ENCODE measurements around the gene SRGAP2C.
"Not testable (repeated sequence)": the region's sequence is repeated elsewhere in the genome, so short reads cannot be mapped to it uniquely, and the experiment has no call there.

Gene SRGAP2C

DNA sequence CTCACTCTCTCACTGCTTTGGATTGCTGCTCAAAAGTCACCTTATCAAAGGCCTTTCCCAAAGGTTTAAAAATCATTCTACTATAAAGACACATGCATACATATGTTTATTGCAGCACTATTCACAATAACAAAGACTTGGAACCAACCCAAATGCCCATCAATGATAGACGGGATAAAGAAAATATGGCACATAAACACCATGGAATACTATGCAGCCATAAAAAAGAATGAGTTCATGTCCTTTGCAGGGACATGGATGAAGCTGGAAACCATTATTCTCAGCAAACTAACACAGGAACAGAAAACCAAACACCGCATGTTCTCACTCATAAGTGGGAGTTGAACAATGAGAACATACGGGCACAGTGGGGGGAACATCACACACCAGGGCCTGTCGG lies 45.9 kb downstream of the SRGAP2C start:
- DNase-seq: not testable (repeated sequence)

- DNase-seq: not testable (repeated sequence)
Measured at GRCh38 chr1:121232445-121233125, 47.8 kb downstream of the SRGAP2C start.

DNA sequence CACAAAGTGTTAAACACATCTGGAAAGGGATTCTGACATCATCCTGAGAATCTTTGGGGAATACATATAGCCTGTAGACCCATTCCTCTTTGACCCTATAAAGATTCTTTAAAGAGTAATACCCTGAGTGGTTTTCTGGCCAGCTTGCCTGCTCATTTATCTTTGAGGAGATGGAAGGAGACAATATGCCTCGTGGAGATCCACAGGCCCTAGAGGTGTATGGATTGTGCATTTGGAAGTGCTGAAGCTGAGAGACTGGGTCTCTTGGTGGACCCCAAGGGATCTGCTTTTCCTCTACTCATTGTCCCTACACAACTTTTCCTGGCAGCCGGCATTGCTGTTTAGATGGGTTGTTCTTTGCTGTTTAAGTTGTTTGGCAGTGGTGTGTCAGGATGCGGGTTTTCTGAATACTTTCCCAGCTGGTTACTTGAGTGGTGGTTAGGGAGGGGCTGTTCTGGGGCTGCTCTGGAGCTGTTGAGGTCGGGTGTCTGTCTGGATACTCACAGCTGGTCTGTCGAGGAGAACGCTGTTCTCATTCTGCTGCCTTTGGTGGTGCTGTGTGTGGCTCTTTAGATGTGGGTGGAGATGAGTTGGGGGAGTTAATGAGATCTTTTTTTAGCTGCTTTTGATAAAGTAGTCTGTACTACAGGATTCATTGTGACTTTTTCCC lies 49.5 kb downstream of the SRGAP2C start:
- DNase-seq: not testable (repeated sequence)

GRCh38 chr1:121238384-121238783 lies 53.6 kb downstream of the SRGAP2C start:
- not testable (repeated sequence) for DNase-seq

- DNase-seq: not testable (repeated sequence)
Measured at GRCh38 chr1:121243913-121244312, 59.1 kb downstream of the SRGAP2C start.

DNA sequence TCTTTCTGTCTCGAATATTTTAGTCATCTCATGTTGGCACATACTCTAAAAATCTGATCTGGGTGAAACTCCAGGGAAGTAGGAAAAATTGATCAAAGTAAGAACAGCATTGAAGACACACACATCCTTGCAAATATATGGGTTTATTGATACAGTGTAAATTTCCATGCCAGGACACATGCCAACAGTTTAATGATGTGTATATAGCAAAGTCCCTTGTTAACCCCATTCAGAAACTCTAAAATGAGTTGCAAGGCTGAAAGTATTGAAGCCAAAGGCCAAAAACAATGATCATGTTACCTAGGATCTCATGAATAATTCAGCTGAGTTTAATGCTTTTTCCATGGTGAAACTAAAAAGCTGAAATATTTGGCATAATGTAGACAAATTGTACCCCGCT lies 61.6 kb downstream of the SRGAP2C start:
- not testable (repeated sequence) for DNase-seq

DNA sequence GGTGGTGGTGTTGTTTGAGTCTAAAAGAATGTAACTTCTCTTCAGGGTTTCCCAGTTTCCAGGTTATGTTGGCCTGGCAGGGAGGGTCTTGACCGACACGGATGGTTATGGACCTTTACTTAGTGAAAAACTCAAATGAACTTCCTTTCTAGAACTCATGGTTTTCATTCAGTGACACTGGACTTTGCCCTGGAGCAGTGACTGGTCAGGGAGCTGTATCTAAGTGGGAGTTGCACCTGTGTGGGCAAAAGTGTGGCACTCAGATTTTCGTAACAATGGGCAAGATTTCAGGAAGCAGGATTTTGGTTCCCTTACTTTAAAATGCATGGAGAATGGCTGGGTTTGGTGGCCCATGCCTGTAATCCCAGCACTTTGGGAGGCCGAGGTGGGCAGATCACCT lies 67.9 kb downstream of the SRGAP2C start:
- DNase-seq: not testable (repeated sequence)

DNA sequence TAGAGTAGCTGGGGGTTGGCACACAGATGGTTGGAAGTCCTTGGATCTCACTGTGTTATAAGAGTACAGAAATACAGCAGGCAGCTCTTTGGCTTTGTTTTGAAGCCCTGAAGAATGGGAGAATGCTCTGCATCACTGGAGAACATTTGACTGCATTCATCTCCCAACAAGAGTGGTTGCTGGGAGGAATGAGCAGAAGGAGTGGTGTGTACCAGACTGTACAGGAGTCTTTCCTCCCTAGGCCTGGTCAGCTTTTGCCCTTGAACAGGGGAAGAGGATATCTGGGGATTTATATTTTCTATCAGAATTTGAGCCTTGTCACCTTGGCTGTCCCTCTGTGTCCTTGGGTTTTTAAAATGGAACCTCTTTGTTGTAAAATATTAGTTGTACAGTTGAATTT lies 69.8 kb downstream of the SRGAP2C start:
- DNase-seq: not testable (repeated sequence)

GRCh38 chr1:121257632-121258031 lies 72.9 kb downstream of the SRGAP2C start:
- DNase-seq: not testable (repeated sequence)

GRCh38 chr1:121258134-121258533 lies 73.4 kb downstream of the SRGAP2C start:
- DNase-seq: not testable (repeated sequence)

DNA sequence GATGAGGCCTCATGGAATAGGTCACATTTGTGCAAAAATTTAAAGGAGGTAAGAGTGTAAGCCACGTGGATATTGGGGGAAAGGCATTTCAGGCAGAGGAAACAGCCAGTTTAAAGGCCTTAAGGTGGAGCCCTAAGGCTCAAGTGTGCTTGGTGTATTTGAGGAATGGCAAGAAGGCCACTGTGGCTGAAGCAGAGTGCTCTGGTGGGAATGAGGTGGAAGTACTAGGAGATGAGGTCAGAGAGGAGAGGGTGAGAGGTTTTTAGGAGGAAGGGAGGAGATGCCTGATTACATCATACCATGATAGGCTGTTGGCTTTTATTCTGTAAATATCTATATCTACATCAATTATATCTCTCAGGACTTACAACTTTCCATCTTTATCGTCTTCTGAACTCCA lies 75.4 kb downstream of the SRGAP2C start:
- not testable (repeated sequence) for DNase-seq

- DNase-seq: not testable (repeated sequence)
Measured at GRCh38 chr1:121262163-121262562, 77.4 kb downstream of the SRGAP2C start.

DNA sequence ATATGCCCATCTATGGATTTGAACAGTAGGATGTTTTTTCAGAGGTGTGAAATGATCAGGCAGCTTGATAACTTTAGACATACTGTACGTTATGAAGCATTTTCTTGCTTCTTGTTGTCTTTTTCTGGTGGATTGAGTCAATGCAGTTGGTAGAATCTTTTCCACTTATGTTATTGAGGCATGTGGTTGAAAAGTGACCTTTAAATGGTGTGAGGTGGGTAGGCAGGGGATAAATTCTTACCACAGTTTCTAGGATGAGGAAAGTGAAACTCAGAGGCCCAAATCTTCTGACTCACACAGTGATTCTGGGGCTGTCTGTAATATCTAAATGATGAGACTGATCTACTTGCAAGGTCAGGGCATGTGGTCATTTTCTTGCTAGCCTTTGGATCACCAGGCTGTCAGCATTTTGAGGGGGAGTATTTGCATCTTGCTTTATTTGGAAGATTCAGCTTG lies 79.0 kb downstream of the SRGAP2C start:
- DNase-seq: not testable (repeated sequence)

- not testable (repeated sequence) for DNase-seq
Measured at GRCh38 chr1:121267072-121267471, 82.3 kb downstream of the SRGAP2C start.

GRCh38 chr1:121269309-121269708 lies 84.5 kb downstream of the SRGAP2C start:
- not testable (repeated sequence) for DNase-seq

DNA sequence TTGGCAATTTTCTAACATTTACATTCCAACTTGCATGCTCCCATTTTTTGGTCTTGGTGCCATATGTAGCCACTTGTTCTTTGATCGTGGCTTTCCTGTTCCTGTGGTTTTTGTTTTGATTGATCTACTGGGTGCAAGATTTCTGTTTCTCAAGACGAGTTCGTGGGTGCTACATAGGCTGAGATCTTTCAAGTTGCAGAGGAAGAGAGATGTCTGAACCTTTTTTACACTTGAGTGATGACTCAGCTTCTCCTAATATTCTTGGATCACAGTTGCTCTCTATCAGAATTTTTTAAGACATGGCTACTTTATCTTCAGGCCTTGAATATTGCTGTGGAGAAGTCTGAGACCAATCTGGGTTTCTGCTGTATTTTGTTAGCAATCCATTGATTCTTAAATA lies 85.2 kb downstream of the SRGAP2C start:
- DNase-seq: not testable (repeated sequence)

DNA sequence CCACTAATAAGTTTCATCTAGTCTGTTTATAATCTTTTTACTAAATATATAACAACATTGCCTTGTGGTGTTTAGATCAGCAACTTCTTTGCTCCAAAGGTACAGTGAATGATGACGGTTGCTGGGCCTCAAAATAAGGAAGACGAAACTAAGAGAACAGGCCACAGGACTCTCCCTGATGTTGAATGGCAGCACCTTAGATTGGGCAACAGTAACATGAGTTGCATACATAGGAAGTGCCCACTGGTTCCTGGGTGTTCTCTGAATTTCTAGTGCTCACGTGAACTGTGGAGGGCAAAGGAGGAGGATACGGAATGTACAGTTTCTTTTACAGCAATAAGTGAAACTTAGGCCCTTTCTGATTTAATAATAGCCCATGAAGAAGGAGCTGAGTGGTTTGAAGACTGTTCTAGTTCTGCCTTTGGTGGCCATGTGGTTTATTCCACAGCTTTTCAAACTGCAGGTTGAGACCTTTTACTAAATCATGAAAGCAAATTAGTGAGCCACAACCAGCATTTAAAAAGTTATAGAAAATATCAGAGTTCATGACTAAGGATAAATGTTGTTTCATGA lies 86.5 kb downstream of the SRGAP2C start:
- not testable (repeated sequence) for DNase-seq

GRCh38 chr1:121275435-121275834 lies 90.7 kb downstream of the SRGAP2C start:
- not testable (repeated sequence) for DNase-seq

- not testable (repeated sequence) for DNase-seq
Measured at GRCh38 chr1:121278202-121278601, 93.4 kb downstream of the SRGAP2C start.

DNA sequence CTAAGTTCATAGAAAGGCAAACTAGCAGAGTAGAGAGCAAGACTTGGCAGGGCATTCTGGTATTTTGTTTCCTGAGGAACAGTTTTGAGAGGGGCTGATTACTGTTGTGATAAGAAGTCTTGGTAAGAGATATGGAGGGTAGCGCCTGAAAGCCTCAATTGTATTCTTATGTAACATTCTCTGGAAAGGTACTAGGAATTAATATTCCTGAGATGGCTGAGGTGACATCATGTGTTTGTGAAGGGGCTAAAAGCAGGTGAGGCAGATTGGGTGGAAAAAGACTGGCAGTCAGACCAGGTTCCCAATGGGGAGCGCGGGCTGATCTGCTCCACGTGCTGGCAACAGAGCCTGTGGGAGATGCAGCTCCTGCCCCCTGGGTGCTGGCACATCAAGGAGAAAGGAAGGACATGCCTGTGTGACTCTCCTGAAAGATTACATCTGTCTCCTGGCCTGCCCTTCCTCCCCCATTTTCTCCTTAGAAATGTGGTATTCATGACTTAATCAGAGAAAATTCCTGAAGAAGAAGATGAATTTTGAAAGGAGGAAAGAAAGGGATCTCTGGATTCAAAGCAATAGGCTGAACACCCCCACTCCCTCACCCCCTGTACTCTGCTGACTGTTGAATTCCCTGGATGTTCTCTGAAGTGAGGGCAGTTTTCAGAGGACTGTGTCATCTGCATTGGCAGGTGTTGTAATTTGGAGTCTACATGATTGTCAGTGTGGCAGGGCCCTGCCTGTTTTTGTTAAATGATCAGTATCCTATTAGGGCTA lies 94.2 kb downstream of the SRGAP2C start:
- not testable (repeated sequence) for DNase-seq

GRCh38 chr1:121279548-121279898 lies 94.7 kb downstream of the SRGAP2C start:
- DNase-seq: not testable (repeated sequence)

DNA sequence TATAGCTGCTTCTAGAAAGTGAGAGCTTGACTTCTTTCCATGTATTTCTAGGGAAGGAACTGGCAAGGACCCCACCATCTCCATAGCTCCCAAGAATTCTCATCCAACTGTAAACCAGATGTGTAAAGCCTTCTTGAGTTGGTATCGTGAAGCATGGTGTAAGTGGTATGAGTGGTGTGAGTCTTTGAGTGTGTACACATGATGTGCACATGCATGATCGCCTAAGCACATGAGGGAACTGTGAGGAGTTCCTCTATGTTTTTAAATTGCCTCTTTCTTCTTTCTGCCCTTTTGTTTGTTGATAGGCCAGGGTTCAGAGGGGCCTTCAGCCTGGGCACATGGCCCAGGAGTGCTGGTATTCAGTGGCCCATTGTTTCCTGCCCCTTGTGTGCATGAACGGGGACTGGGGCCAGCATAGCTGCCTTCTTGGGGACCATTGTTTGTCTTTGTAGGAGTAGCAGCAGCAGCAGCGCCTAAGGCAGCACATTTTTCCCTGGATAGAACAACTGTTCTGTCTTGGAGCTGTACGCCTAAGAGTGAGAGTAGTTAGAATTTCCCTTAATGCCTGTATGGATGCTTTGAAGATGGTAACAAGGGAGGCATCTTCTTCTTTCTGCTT lies 96.0 kb downstream of the SRGAP2C start:
- not testable (repeated sequence) for DNase-seq

DNA sequence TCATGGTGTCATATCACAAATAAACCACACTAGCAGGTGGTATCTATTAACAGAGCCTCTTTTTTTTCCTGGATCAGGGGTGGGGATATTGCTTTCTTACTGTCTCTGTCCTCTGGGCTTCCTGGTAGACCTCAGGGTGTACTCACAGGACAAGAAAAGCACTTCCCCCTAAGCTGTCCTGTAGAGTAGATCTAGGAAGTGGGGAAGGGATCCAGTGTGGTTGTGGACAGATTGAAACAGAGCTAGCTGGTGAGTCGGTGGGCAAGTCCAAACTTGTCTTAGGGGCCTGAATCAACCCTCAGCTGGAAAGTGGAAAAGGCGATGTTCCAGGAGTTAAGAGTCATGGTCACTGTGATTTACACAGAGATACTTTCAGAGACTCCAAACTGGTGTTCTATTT lies 96.7 kb downstream of the SRGAP2C start:
- not testable (repeated sequence) for DNase-seq
